LNCaP clone FGC (cell line): ENCODE measurements around the gene NET1.
"Not testable (repeated sequence)": the region's sequence is repeated elsewhere in the genome, so short reads cannot be mapped to it uniquely, and the experiment has no call there.

Experiments used
- DNase-seq: peaks from one replicate; pipeline ENCODE4 v3.0.0-alpha.2; 2011; ENCODE audit warnings: low read depth
- H3K4me3 ChIP-seq: 2 replicates; pipeline ENCODE4 v1.5.1; 2011; ENCODE audit warnings: mild to moderate bottlenecking, low read depth, low read length, control low read depth
- CTCF ChIP-seq: IDR thresholded peaks from 2 replicates; pipeline ENCODE4 v1.5.1; 2012; ENCODE audit warnings: mild to moderate bottlenecking; ENCODE audit not compliant: control insufficient read depth, insufficient read depth; ENCODE audit errors: extremely low read depth

The NET1 gene

GRCh38 chr10:5399332-5399731 is 13.0 kb upstream of the NET1 start:
- no peak for TF ChIP-seq CTCF
- no peak for DNase-seq
- no peak overlapping the region for H3K4me3 ChIP-seq

GRCh38 chr10:5400468-5401240 is 11.7 kb upstream of the NET1 start:
- TF ChIP-seq CTCF: no peak
- no peak overlapping the region for H3K4me3 ChIP-seq
- no peak for DNase-seq

- DNase-seq: no peak
- TF ChIP-seq CTCF: no peak
- H3K4me3 ChIP-seq: no peak overlapping the region
These were observed 9.6 kb upstream of the NET1 start for GRCh38 chr10:5402798-5403197.

- H3K4me3 ChIP-seq: no peak within 1 kb of the TSS
- DNase-seq: no peak
- TF ChIP-seq CTCF: no peak
These were observed 7.9 kb upstream of the NET1 start, which contains the start of gene TUBAL3 for GRCh38 chr10:5404208-5405041. TSS of gene TUBAL3 (minus strand) at chr10:5404828. CDS start at chr10:5404792, 36 bp downstream.

- DNase-seq: no peak
- no peak overlapping the region for H3K4me3 ChIP-seq
- no peak for TF ChIP-seq CTCF
These were observed 5.4 kb upstream of the NET1 start for GRCh38 chr10:5406918-5407317.

- not testable (repeated sequence) for H3K4me3 ChIP-seq, DNase-seq
These were observed 1.6 kb upstream of the NET1 start for GRCh38 chr10:5410787-5411186.

GRCh38 chr10:5411941-5412276 is 448 bp upstream of the NET1 start:
- no peak for DNase-seq
- peak overlapping the region; percentile 79 for H3K4me3 ChIP-seq
- TF ChIP-seq CTCF: no peak
